Brain microvascular endothelial cell (primary cell): ENCODE measurements around the gene FOXG1.

Source experiments
- DNase-seq: peaks from one replicate; pipeline ENCODE4 v3.0.0-alpha.2; 2020
- H3K27ac ChIP-seq: fragments of 250-450 bp; sonication (Bioruptor Pico); 2 replicates; pipeline ENCODE4 v1.5.1; 2020; ENCODE audit warnings: mild to moderate bottlenecking, moderate library complexity
- H3K27me3 ChIP-seq: fragments of 250-450 bp; sonication (Bioruptor Pico); replicated peaks from 2 replicates; pipeline ENCODE4 v1.5.1; 2020; ENCODE audit warnings: mild to moderate bottlenecking
- H3K36me3 ChIP-seq: fragments of 250-450 bp; sonication (Bioruptor Pico); replicated peaks from 2 replicates; pipeline ENCODE4 v1.5.1; 2020; ENCODE audit warnings: mild to moderate bottlenecking
- H3K4me3 ChIP-seq: 2 replicates; pipeline ENCODE4 v1.5.1; 2011; ENCODE audit warnings: low read depth, mild to moderate bottlenecking, control low read depth, low read length, moderate library complexity
- in situ Hi-C: cut with HindIII; loops from 2 replicates; pipeline ENCODE4 v1.10.0; 2017; ENCODE audit warnings: low sequenced_read_pairs, low pct_ligation_motif_present
- TF ChIP-seq, protein P1 (sequence below): IDR thresholded peaks from 2 replicates; pipeline ENCODE4 v1.5.1; 2011; ENCODE audit warnings: low read depth, mild to moderate bottlenecking, moderate library complexity, low read length, control low read depth, inconsistent platforms; ENCODE audit errors: missing control alignments

FOXG1 gene

DNA sequence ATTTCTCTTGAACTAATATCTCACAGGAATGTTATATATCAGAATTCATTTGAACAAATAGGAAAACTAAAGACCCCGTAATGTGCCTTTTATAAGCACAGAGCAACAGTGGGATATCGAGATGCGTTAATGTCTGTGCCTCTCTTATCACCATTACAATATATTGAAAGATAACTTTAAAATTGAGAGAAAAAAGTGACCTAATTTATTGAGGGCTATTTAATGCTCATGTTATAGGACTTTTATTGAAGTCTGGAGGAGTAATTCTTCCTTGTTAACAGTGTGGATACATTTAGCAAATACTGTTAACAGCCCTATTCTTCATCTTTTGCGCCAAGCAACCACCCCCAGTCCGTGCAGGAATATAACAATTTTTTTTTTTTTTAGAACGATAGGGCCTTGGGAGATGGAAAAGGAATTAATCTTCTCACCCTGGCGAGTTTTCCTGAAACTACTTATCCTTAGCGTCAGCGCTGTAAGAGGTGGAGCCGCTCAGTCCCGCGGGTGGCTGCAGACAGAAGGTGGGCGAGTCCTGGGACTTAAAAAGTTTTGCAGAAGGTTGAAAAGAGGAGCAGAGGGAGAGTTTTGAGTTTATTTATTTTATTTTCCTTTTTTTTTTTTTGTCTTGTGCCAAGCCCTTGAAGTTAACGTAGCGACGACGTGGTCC is 11.0 kb downstream of the FOXG1 start:
- Histone ChIP-seq H3K27ac (no peak overlapping the region), H3K36me3 (no peaks in the 10 kb centered on the region), H3K4me3 (no peak overlapping the region), H3K27me3 (peaks cover 24% of the 10 kb centered on the region)
- in situ Hi-C loops: no loop called here
- no peak for DNase-seq
- TF ChIP-seq, protein P1, sequence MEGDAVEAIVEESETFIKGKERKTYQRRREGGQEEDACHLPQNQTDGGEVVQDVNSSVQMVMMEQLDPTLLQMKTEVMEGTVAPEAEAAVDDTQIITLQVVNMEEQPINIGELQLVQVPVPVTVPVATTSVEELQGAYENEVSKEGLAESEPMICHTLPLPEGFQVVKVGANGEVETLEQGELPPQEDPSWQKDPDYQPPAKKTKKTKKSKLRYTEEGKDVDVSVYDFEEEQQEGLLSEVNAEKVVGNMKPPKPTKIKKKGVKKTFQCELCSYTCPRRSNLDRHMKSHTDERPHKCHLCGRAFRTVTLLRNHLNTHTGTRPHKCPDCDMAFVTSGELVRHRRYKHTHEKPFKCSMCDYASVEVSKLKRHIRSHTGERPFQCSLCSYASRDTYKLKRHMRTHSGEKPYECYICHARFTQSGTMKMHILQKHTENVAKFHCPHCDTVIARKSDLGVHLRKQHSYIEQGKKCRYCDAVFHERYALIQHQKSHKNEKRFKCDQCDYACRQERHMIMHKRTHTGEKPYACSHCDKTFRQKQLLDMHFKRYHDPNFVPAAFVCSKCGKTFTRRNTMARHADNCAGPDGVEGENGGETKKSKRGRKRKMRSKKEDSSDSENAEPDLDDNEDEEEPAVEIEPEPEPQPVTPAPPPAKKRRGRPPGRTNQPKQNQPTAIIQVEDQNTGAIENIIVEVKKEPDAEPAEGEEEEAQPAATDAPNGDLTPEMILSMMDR: no peak

DNA sequence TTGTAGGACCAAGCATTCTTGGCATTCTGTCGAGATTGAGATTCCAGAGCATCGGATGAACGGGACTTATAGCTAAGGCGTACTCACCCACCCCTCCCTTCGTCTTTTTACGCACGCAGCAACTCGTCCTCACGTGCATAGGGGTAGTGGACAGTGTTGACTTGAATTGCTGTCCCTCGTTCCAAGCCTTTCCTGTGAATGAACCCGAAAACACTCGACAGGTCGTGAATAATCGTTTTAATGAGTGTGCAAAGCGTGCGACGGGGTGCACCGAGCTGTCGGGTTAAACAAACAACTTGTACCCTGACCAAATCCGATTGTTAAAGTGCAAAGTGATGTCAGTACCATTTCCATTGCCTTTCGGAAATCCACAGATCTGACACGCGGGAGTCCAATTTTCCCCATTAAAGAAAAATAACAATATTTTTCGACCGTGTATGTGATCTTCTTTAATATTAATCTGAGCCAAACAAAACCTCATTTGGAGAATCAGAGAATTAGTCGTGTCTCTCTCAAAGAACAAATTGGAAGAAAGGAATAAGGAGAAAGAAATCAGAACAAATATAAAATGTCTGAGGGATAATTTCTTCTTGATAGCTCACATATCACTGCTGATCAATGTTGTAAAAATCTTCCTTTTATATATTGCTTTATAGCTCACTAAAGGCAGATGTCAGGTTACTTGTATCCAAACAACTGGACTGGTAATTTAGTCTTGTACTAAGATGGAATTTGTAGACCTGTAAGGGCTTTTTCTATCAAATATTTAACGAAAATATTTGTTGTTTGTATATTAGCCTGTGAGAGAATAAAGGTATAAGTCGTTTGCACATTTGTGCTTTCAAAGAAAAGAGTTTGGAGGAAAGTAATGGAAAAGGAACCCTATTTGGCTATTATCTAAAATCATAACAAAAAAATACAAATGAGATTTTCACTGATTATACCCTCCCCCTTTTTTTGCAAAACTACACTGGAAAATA is 11.8 kb downstream of the FOXG1 start:
- Histone ChIP-seq H3K27ac (no peak overlapping the region), H3K4me3 (no peak overlapping the region), H3K27me3 (peaks cover 22% of the 10 kb centered on the region), H3K36me3 (no peaks in the 10 kb centered on the region)
- in situ Hi-C loops: no loop called here
- TF ChIP-seq, protein P1: no peak
- no peak for DNase-seq

DNA sequence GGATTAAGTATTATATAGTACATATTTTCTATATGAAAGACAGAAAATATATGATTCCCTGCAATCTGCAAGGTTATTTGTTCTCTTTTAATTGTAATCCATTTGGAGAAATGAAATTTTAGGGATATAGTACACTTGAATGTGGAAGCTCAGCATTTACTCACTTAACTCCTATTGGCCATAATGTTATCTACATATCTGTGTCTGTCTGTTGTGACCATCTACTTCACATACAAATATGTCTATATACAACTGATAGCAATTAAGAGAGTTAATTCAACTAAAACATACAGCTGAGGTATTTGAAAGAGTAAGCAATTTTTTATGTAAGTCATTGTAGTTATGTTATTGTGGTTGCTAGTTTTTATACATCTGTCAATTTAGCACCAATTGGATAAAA is 12.9 kb downstream of the FOXG1 start:
- in situ Hi-C loops: no loop called here
- no peak overlapping the region for H3K4me3 ChIP-seq
- peaks cover 12% of the 10 kb centered on the region for H3K27me3 ChIP-seq
- DNase-seq: no peak
- no peaks in the 10 kb centered on the region for H3K36me3 ChIP-seq
- TF ChIP-seq, protein P1: no peak
- H3K27ac ChIP-seq: no peak overlapping the region

DNA sequence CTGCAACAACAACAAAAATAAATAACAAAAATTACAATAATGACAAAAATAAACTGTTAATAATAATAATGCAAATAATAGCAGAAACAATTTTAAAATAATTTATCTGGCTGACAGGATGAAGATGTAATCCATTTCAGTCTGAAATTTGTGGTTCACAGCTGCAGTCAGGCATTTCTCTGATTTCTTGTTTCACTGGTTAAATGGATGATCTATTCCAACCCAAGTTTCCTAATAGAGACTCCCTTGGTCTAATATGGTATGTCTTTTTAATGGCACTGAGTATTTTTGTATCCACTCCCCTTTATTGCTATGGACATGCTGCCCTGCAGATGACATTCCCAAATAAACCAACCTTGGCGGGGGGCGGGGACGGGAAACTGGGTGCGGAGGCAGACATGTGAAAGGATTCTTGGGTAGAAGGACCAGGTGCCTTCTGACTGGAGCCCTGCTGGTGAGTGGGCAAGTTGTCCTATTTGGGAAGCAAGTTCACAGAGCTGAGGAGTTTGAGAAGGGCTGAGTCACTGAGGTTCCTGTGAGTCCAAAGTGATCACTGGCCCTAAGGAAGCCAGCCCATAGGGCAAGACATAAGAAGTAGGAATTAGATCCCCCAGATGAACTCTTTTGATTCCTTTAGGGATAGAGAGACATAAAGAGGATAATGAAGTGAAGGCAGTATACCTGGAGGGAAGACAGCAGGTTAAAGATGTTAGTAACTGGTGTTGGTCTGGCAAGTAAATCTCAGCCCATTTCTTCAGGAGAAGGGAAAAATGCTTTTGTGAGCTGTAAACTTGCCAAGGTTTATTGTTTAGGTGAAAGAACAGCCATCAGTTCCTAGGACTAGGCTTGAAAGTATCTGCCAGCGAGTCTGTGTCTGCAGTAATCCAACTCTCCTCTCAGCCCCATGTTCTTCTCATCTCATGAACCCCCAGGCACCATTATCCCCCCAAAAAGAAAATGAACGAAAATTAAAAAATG is 14.5 kb downstream of the FOXG1 start:
- Histone ChIP-seq H3K4me3 (no peak overlapping the region), H3K27ac (no peak overlapping the region), H3K27me3 (no peaks in the 10 kb centered on the region), H3K36me3 (no peaks in the 10 kb centered on the region)
- TF ChIP-seq, protein P1: no peak
- no peak for DNase-seq
- in situ Hi-C loops: no loop called here

DNA sequence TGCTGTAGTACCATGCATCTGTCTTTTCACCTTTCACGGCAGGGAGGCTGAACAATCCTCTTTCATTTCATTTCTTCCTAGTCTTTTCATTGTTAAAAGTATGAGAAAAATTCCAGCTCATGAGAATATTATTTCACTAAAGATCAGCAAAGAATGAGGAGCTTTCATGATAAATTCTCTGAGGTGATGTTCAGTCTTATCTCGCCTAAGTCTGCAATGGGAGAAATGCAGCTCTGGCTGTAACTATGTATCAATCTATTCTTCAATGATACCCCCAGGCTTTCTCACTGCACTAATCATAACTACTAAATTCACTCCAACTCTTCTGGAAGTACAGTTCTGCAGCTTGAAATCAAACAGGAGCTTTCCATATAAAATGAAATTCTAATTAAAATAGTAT is 15.7 kb downstream of the FOXG1 start:
- TF ChIP-seq, protein P1: no peak
- Histone ChIP-seq H3K36me3 (no peaks in the 10 kb centered on the region), H3K27me3 (no peaks in the 10 kb centered on the region), H3K4me3 (no peak overlapping the region), H3K27ac (no peak overlapping the region)
- DNase-seq: no peak
- in situ Hi-C loops: no loop called here
